ENCODE results near the gene LHFPL6.

DNA sequence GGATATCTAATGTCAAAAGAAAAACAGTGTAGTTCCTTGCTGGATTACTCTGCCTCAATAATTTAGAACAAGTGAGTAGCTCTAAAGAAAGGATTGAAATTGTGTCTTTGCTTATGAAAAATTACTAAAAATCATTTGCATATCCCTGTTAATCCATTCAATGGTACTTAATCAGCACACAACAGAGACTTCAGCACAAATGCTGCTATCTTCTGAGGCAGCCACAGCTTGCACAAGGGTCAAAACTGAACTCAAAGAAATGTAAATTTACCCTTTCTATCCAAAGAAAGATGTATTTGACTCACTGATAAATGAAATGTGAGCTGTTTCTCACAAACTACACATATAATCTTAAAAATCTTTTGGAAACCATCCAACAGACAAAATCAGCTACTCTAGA, 116.2 kb downstream of the LHFPL6 start:
- TF ChIP-seq, protein P1, sequence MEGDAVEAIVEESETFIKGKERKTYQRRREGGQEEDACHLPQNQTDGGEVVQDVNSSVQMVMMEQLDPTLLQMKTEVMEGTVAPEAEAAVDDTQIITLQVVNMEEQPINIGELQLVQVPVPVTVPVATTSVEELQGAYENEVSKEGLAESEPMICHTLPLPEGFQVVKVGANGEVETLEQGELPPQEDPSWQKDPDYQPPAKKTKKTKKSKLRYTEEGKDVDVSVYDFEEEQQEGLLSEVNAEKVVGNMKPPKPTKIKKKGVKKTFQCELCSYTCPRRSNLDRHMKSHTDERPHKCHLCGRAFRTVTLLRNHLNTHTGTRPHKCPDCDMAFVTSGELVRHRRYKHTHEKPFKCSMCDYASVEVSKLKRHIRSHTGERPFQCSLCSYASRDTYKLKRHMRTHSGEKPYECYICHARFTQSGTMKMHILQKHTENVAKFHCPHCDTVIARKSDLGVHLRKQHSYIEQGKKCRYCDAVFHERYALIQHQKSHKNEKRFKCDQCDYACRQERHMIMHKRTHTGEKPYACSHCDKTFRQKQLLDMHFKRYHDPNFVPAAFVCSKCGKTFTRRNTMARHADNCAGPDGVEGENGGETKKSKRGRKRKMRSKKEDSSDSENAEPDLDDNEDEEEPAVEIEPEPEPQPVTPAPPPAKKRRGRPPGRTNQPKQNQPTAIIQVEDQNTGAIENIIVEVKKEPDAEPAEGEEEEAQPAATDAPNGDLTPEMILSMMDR (IDR thresholded peaks at IDR 0.05) = no peak
- TF ChIP-seq EZH2 (IDR thresholded peaks at IDR 0.05) = no peak
- no peak for TF ChIP-seq EZH2phosphoT487 (IDR thresholded peaks at IDR 0.05)
